HepG2 (cell line): ENCODE measurements around the gene RNPEPL1. TPM values are rescaled to one million over a fixed set of nuclear protein-coding genes. Genes with fewer than 3 reads are reported as not detected.

Source experiments
- AHR ChIP-seq: IDR thresholded peaks from 2 replicates; pipeline ENCODE4 v1.6.1; 2018; ENCODE audit warnings: missing genetic modification reagents, missing compliant biosample characterization
- BCL3 ChIP-seq: sonication (generic); formaldehyde crosslinking; IDR thresholded peaks from 2 replicates; pipeline ENCODE4 v1.5.1; 2020; ENCODE audit warnings: mild to moderate bottlenecking, missing genetic modification reagents, moderate library complexity
- CAMTA2 ChIP-seq: sonication (generic); formaldehyde crosslinking; IDR thresholded peaks from 2 replicates; pipeline ENCODE4 v1.4.0; 2020; ENCODE audit warnings: mild to moderate bottlenecking, missing genetic modification reagents, borderline replicate concordance
- DDIT3 ChIP-seq: sonication (generic); formaldehyde crosslinking; IDR thresholded peaks from 2 replicates; pipeline ENCODE4 v1.4.0; 2020; ENCODE audit warnings: mild to moderate bottlenecking, missing genetic modification reagents
- ESRRA ChIP-seq: sonication (generic); formaldehyde crosslinking; IDR thresholded peaks from 2 replicates; pipeline ENCODE4 v1.5.1; 2020; ENCODE audit warnings: mild to moderate bottlenecking, low read depth, missing genetic modification reagents
- ETS1 ChIP-seq: sonication (generic); formaldehyde crosslinking; IDR thresholded peaks from 2 replicates; pipeline ENCODE4 v1.4.0; 2020; ENCODE audit warnings: missing genetic modification reagents
- FOXA3 ChIP-seq: IDR thresholded peaks from 2 replicates; pipeline ENCODE4 v1.6.1; 2016; ENCODE audit warnings: missing genetic modification reagents, missing compliant biosample characterization
- KDM1A ChIP-seq: IDR thresholded peaks from 2 replicates; pipeline ENCODE4 v1.6.1; 2016; ENCODE audit warnings: missing compliant biosample characterization
- KDM5B ChIP-seq: sonication (generic); formaldehyde crosslinking; IDR thresholded peaks from 2 replicates; pipeline ENCODE4 v1.4.0; 2020; ENCODE audit warnings: missing genetic modification reagents, mild to moderate bottlenecking, borderline replicate concordance
- MEF2D ChIP-seq: sonication (generic); formaldehyde crosslinking; IDR thresholded peaks from 2 replicates; pipeline ENCODE4 v1.5.1; 2020; ENCODE audit warnings: mild to moderate bottlenecking, missing genetic modification reagents
- MLLT10 ChIP-seq: sonication (generic); formaldehyde crosslinking; IDR thresholded peaks from 2 replicates; pipeline ENCODE4 v1.4.0; 2020; ENCODE audit warnings: missing genetic modification reagents
- NR2F2 ChIP-seq: IDR thresholded peaks from 2 replicates; pipeline ENCODE4 v1.6.1; 2012; ENCODE audit warnings: low read depth, inconsistent platforms, borderline replicate concordance
- PHF5A ChIP-seq: IDR thresholded peaks from one replicate; pipeline ENCODE4 v1.6.1; 2018; ENCODE audit warnings: low read depth, missing genetic modification reagents; ENCODE audit not compliant: unreplicated experiment
- SNRNP70 ChIP-seq: fragments of 200-400 bp; formaldehyde crosslinking; IDR thresholded peaks from 2 replicates; pipeline ENCODE4 v1.6.1; 2017; ENCODE audit warnings: mild to moderate bottlenecking, low read depth, low read length, moderate library complexity
- SOX5 ChIP-seq: IDR thresholded peaks from 2 replicates; pipeline ENCODE4 v1.6.1; 2016; ENCODE audit warnings: borderline replicate concordance
- THAP8 ChIP-seq: sonication (generic); formaldehyde crosslinking; IDR thresholded peaks from 2 replicates; pipeline ENCODE4 v1.5.1; 2020; ENCODE audit warnings: missing genetic modification reagents, mild to moderate bottlenecking, borderline replicate concordance
- TOPORS ChIP-seq: sonication (generic); formaldehyde crosslinking; IDR thresholded peaks from 2 replicates; pipeline ENCODE4 v1.8.0; 2023; ENCODE audit warnings: mild to moderate bottlenecking, missing genetic modification reagents
- ZNF12 ChIP-seq: sonication (generic); formaldehyde crosslinking; IDR thresholded peaks from 2 replicates; pipeline ENCODE4 v1.5.0; 2020; ENCODE audit warnings: missing genetic modification reagents
- ZNF260 ChIP-seq: sonication (generic); formaldehyde crosslinking; IDR thresholded peaks from 2 replicates; pipeline ENCODE4 v1.4.0; 2020; ENCODE audit warnings: missing genetic modification reagents, low read depth, mild to moderate bottlenecking, borderline replicate concordance
- ZNF468 ChIP-seq: sonication (generic); formaldehyde crosslinking; IDR thresholded peaks from 2 replicates; pipeline ENCODE4 v1.8.0; 2022; ENCODE audit warnings: mild to moderate bottlenecking, moderate library complexity, missing genetic modification reagents
- ZNF503 ChIP-seq: sonication (generic); formaldehyde crosslinking; IDR thresholded peaks from 2 replicates; pipeline ENCODE4 v1.4.0; 2020; ENCODE audit warnings: missing genetic modification reagents
- ZNF576 ChIP-seq: sonication (generic); formaldehyde crosslinking; IDR thresholded peaks from 2 replicates; pipeline ENCODE4 v1.4.0; 2020; ENCODE audit warnings: mild to moderate bottlenecking, missing genetic modification reagents
- ZNF777 ChIP-seq: sonication (generic); formaldehyde crosslinking; IDR thresholded peaks from 2 replicates; pipeline ENCODE4 v1.4.0; 2020; ENCODE audit warnings: missing genetic modification reagents
- ZNF784 ChIP-seq: sonication (generic); formaldehyde crosslinking; IDR thresholded peaks from 2 replicates; pipeline ENCODE4 v1.5.1; 2020; ENCODE audit warnings: missing genetic modification reagents, mild to moderate bottlenecking, borderline replicate concordance
- polyA plus RNA-seq, 8 experiments: library from polyadenylated mRNA; depleted of rRNA in 3 of 8; stranded (reverse) in 7 of 8; unstranded in 1 of 8; fragments of >200 nt; fragmentation: Illumina TruSeq in 4 of 8; extraction: Trizol in 4 of 8; gene quantifications; 2 replicates each; pipeline versions ENCODE4 v1.2.1 to v1.2.3, GENCODE V29; 2011 to 2016; ENCODE audit warnings: low read depth in 4 of 8, missing spikeins in 1 of 8, mixed read lengths in 1 of 8; ENCODE audit not compliant: insufficient read depth in 1 of 8
- total RNA-seq, 5 experiments: library from RNA; depleted of rRNA; stranded (reverse); fragments of >200 nt; fragmentation: Illumina TruSeq; extraction: Trizol; gene quantifications; 2 replicates each; pipeline ENCODE4 v1.2.3, GENCODE V29; 2016; ENCODE audit warnings: low read depth in 1 of 5

RNPEPL1 gene
- total and polyA plus RNA-seq, 2 of the 13 experiments (the other 11 are each of a cell fraction or from before 2014, with no cell fraction given), result 13.0 to 18.0 TPM

GRCh38 chr2:240626531-240627300, 58.4 kb downstream of the RNPEPL1 start (continued):
- TF ChIP-seq ZNF784 (CRISPR knock-in tag) (no peak), TOPORS (peak; percentile 80; the same call in 1 of the 2 replicates), ZNF468 (CRISPR knock-in tag) (0 out of 2 replicates have a peak, but pooled peaks have one; percentile 58), MLLT10 (no peak), SNRNP70 (no peak), ZNF777 (peak; percentile 79), ZNF503 (CRISPR knock-in tag) (peak; percentile 83; the same call in 1 of the 2 replicates), BCL3 (CRISPR knock-in tag) (peak; percentile 30; the same call in 1 of the 2 replicates), NR2F2 (no peak; the same call in 1 of the 2 replicates), ZNF576 (peak; percentile 77; the same call in 1 of the 2 replicates), SOX5 (CRISPR knock-in tag) (peak; percentile 78), ESRRA (CRISPR knock-in tag) (peak; percentile 99), ZNF260 (no peak), THAP8 (CRISPR knock-in tag) (no peak), CAMTA2 (CRISPR knock-in tag) (peak; percentile 97), KDM1A (no peak), ETS1 (no peak), KDM5B (peak; percentile 98), AHR (0 out of 2 replicates have a peak, but pooled peaks have one; percentile 42), FOXA3 (peak; percentile 65), DDIT3 (CRISPR knock-in tag) (no peak), PHF5A (CRISPR knock-in tag) (no peak), MEF2D (no peak; the same call in 1 of the 2 replicates), ZNF12 (CRISPR knock-in tag) (no peak)
